K562 (cell line): Measurements from ENCODE around the gene CTSW. TPM values are rescaled to one million over a fixed set of nuclear protein-coding genes. Genes with fewer than 3 reads are reported as not detected.
A peak's percentile ranks its signal among the peaks of the same experiment; 100 is the strongest.

Source experiments
- CBFA2T2 ChIP-seq: fragments of 450-650 bp; conservative IDR thresholded peaks from 2 replicates; pipeline ENCODE4 v1.6.1; 2017; ENCODE audit warnings: mild to moderate bottlenecking
- CSDE1 ChIP-seq, 2 experiments: fragments of 450-650 bp; IDR thresholded peaks; 2 replicates each; pipeline ENCODE4 v1.6.1; 2016; ENCODE audit warnings: mild to moderate bottlenecking in 1 of 2
- EZH2 ChIP-seq: IDR thresholded peaks from 2 replicates; pipeline ENCODE4 v1.6.1; 2012; ENCODE audit warnings: low read depth, mild to moderate bottlenecking, inconsistent platforms, low read length, borderline replicate concordance
- RNF2 ChIP-seq: sonication (generic); IDR thresholded peaks from 2 replicates; pipeline ENCODE4 v1.6.1; 2016
- SNIP1 ChIP-seq: fragments of 450-650 bp; IDR thresholded peaks from 2 replicates; pipeline ENCODE4 v1.7.1; 2017; ENCODE audit warnings: low read depth, mild to moderate bottlenecking
- SREBF2 ChIP-seq: sonication (generic); formaldehyde crosslinking; IDR thresholded peaks from 2 replicates; pipeline ENCODE4 v1.4.0; 2020; ENCODE audit warnings: mild to moderate bottlenecking, missing genetic modification reagents
- ZKSCAN3 ChIP-seq: fragments of 250-450 bp; sonication (Bioruptor Pico); IDR thresholded peaks from 2 replicates; pipeline ENCODE4 v1.4.0; 2020
- ZNF263 ChIP-seq: sonication (generic); formaldehyde crosslinking; IDR thresholded peaks from 2 replicates; pipeline ENCODE4 v1.8.0; 2022; ENCODE audit warnings: mild to moderate bottlenecking, missing genetic modification reagents, borderline replicate concordance
- ZNF444 ChIP-seq: fragments of 250-450 bp; sonication (Bioruptor Pico); IDR thresholded peaks from 2 replicates; pipeline ENCODE4 v1.4.0; 2020; ENCODE audit warnings: mild to moderate bottlenecking, moderate library complexity
- ZNF830 ChIP-seq: fragments of 250-450 bp; sonication (Bioruptor Pico); IDR thresholded peaks from 2 replicates; pipeline ENCODE4 v1.5.0; 2021; ENCODE audit warnings: mild to moderate bottlenecking
- polyA plus RNA-seq, 8 experiments: library from polyadenylated mRNA; depleted of rRNA in 4 of 8; stranded (reverse) in 5 of 8; unstranded in 3 of 8; fragments of >200 nt; fragmentation: Nextera tagmentation in 2 of 8; fragmentation: Illumina TruSeq in 1 of 8; extraction: Ambion mirVana in 2 of 8; extraction: Trizol in 1 of 8; gene quantifications; 2 replicates each; pipeline versions ENCODE4 v1.2.1 to v1.2.3, GENCODE V29; 2011 to 2014; ENCODE audit warnings: inconsistent platforms in 1 of 8, missing spikeins in 1 of 8
- total RNA-seq, 7 experiments: library from RNA; depleted of rRNA in 6 of 7; stranded (reverse); fragments of >200 nt in 6 of 7; fragmentation: Illumina TruSeq in 2 of 7; extraction: Trizol in 2 of 7; gene quantifications; 2 replicates each; pipeline versions ENCODE4 v1.2.1 to v1.2.3, GENCODE V29; 2011 to 2021; ENCODE audit warnings: low replicate concordance in 1 of 7
- TF ChIP-seq, protein P1 (sequence below): fragments of 450-650 bp; formaldehyde crosslinking; conservative IDR thresholded peaks from 2 replicates; pipeline ENCODE4 v1.4.0; 2022; ENCODE audit warnings: mild to moderate bottlenecking, missing genetic modification characterization
- TF ChIP-seq, protein P2 (sequence below): fragments of 250-450 bp; sonication (Bioruptor Pico); IDR thresholded peaks from 2 replicates; pipeline ENCODE4 v1.4.0; 2020; ENCODE audit warnings: mild to moderate bottlenecking
- TF ChIP-seq, protein P3 (sequence below): fragments of 200-800 bp; sonication (Bioruptor generic); IDR thresholded peaks from 2 replicates; pipeline ENCODE4 v1.6.1; 2017; ENCODE audit warnings: missing genetic modification characterization, missing compliant biosample characterization
- TF ChIP-seq, protein P4 (sequence below): fragments of 450-650 bp; IDR thresholded peaks from 2 replicates; pipeline ENCODE4 v1.6.1; 2018; ENCODE audit not compliant: partially characterized antibody
- TF ChIP-seq, protein P5 (sequence below): sonication (generic); formaldehyde crosslinking; IDR thresholded peaks from 2 replicates; pipeline ENCODE4 v1.8.0; 2022; ENCODE audit warnings: mild to moderate bottlenecking, low read depth, missing genetic modification reagents
- TF ChIP-seq, protein P6 (sequence below), 2 experiments: IDR thresholded peaks; 2 replicates each; pipeline ENCODE4 v1.6.1; 2011; ENCODE audit warnings: borderline replicate concordance in 1 of 2, control low read depth in 1 of 2, low read depth in 1 of 2, low read length in 1 of 2, mild to moderate bottlenecking in 1 of 2, mixed read lengths in 1 of 2, moderate library complexity in 1 of 2; ENCODE audit not compliant: insufficient read depth in 1 of 2, insufficient read length in 1 of 2, poor library complexity in 1 of 2, severe bottlenecking in 1 of 2; ENCODE audit errors: extremely low read depth in 1 of 2

CTSW gene
- total and polyA plus RNA-seq, 9 of the 15 experiments (the other 6 are each of a cell fraction or from before 2014, with no cell fraction given) = 0.04 TPM; not detected in 8

DNA sequence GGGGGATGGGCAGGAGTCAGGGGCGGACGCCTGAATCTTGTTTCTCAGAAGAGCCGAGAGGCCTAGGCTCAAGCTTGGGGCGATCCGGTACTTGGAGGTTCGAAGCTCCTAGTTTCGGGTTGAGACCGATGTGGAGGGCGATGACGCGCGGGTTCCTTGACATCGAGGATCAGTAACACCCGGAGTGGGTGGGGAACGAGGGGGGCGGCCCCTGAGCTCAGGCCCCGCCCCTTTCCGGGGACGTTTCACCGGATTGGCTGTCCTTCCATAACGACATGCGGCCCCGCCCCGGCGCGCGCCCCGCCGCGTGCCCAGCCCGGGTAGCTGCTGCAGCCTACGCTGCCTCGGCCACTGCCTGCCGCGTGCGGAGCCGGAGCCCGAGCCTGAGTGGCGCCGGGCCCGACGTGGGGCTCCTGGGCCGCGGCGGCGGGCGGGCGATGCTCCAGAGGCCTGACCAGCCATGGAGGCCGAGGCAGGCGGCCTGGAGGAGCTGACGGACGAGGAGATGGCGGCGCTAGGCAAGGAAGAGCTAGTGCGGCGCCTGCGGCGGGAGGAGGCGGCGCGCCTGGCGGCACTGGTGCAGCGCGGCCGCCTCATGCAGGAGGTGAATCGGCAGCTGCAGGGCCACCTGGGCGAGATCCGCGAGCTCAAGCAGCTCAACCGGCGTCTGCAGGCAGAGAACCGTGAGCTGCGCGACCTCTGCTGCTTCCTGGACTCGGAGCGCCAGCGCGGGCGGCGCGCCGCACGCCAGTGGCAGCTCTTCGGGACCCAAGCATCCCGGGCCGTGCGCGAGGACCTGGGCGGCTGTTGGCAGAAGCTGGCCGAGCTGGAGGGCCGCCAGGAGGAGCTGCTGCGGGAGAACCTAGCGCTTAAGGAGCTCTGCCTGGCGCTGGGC, 10.9 kb downstream of the CTSW start, which contains the start of gene CCDC85B (continued):
- TF ChIP-seq, protein P1, sequence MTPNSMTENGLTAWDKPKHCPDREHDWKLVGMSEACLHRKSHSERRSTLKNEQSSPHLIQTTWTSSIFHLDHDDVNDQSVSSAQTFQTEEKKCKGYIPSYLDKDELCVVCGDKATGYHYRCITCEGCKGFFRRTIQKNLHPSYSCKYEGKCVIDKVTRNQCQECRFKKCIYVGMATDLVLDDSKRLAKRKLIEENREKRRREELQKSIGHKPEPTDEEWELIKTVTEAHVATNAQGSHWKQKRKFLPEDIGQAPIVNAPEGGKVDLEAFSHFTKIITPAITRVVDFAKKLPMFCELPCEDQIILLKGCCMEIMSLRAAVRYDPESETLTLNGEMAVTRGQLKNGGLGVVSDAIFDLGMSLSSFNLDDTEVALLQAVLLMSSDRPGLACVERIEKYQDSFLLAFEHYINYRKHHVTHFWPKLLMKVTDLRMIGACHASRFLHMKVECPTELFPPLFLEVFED = no peak
- TF ChIP-seq, protein P2, sequence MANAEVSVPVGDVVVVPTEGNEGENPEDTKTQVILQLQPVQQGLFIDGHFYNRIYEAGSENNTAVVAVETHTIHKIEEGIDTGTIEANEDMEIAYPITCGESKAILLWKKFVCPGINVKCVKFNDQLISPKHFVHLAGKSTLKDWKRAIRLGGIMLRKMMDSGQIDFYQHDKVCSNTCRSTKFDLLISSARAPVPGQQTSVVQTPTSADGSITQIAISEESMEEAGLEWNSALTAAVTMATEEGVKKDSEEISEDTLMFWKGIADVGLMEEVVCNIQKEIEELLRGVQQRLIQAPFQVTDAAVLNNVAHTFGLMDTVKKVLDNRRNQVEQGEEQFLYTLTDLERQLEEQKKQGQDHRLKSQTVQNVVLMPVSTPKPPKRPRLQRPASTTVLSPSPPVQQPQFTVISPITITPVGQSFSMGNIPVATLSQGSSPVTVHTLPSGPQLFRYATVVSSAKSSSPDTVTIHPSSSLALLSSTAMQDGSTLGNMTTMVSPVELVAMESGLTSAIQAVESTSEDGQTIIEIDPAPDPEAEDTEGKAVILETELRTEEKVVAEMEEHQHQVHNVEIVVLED = peak; percentile 66
- TF ChIP-seq RNF2 (no peak; the same call in 1 of the 2 replicates), CSDE1 (IDR thresholded peaks at IDR 0.05) (no peak), EZH2 (no peak), ZKSCAN3 (no peak), ZNF263 (CRISPR knock-in tag) (peak; percentile 28; the same call in 1 of the 2 replicates), CBFA2T2 (no peak), SNIP1 (no peak), SREBF2 (no peak), ZNF444 (CRISPR knock-in tag) (0 out of 2 replicates have a peak, but pooled peaks have one; percentile 29), ZNF830 (CRISPR knock-in tag) (no peak)
- TF ChIP-seq, protein P3, sequence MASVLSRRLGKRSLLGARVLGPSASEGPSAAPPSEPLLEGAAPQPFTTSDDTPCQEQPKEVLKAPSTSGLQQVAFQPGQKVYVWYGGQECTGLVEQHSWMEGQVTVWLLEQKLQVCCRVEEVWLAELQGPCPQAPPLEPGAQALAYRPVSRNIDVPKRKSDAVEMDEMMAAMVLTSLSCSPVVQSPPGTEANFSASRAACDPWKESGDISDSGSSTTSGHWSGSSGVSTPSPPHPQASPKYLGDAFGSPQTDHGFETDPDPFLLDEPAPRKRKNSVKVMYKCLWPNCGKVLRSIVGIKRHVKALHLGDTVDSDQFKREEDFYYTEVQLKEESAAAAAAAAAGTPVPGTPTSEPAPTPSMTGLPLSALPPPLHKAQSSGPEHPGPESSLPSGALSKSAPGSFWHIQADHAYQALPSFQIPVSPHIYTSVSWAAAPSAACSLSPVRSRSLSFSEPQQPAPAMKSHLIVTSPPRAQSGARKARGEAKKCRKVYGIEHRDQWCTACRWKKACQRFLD = peak; percentile 83
- TF ChIP-seq, protein P4, sequence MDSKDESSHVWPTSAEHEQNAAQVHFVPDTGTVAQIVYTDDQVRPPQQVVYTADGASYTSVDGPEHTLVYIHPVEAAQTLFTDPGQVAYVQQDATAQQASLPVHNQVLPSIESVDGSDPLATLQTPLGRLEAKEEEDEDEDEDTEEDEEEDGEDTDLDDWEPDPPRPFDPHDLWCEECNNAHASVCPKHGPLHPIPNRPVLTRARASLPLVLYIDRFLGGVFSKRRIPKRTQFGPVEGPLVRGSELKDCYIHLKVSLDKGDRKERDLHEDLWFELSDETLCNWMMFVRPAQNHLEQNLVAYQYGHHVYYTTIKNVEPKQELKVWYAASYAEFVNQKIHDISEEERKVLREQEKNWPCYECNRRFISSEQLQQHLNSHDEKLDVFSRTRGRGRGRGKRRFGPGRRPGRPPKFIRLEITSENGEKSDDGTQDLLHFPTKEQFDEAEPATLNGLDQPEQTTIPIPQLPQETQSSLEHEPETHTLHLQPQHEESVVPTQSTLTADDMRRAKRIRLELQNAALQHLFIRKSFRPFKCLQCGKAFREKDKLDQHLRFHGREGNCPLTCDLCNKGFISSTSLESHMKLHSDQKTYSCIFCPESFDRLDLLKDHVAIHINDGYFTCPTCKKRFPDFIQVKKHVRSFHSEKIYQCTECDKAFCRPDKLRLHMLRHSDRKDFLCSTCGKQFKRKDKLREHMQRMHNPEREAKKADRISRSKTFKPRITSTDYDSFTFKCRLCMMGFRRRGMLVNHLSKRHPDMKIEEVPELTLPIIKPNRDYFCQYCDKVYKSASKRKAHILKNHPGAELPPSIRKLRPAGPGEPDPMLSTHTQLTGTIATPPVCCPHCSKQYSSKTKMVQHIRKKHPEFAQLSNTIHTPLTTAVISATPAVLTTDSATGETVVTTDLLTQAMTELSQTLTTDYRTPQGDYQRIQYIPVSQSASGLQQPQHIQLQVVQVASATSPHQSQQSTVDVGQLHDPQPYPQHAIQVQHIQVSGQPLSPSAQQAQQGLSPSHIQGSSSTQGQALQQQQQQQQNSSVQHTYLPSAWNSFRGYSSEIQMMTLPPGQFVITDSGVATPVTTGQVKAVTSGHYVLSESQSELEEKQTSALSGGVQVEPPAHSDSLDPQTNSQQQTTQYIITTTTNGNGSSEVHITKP = peak; percentile 35
- TF ChIP-seq, protein P5, sequence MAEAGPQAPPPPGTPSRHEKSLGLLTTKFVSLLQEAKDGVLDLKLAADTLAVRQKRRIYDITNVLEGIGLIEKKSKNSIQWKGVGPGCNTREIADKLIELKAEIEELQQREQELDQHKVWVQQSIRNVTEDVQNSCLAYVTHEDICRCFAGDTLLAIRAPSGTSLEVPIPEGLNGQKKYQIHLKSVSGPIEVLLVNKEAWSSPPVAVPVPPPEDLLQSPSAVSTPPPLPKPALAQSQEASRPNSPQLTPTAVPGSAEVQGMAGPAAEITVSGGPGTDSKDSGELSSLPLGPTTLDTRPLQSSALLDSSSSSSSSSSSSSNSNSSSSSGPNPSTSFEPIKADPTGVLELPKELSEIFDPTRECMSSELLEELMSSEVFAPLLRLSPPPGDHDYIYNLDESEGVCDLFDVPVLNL (CRISPR knock-in tag) = no peak
- TF ChIP-seq, protein P6, sequence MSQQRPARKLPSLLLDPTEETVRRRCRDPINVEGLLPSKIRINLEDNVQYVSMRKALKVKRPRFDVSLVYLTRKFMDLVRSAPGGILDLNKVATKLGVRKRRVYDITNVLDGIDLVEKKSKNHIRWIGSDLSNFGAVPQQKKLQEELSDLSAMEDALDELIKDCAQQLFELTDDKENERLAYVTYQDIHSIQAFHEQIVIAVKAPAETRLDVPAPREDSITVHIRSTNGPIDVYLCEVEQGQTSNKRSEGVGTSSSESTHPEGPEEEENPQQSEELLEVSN (IDR thresholded peaks at IDR 0.05; ENCODE audit: borderline replicate concordance in 1 of 2, extremely low read depth in 1 of 2, insufficient read depth in 1 of 2, insufficient read length in 1 of 2, low read depth in 1 of 2, low read length in 1 of 2, poor library complexity in 1 of 2, severe bottlenecking in 1 of 2) = peak; percentile 80 to 98
